HEK293 (cell line): ENCODE measurements around the gene CNDP2.

Experiments
- CTCF ChIA-PET: fragments of 350-600 bp; formaldehyde crosslinking; extraction: SDS; loops from one replicate; lab custom pipeline; 2021; ENCODE audit warnings: antibody characterized with exemption; lab: Yijun Ruan, JAX
- POLR2A ChIA-PET: fragments of 300-600 bp; formaldehyde crosslinking; extraction: SDS; loops from one replicate; lab custom pipeline; 2020; ENCODE audit warnings: antibody characterized with exemption, inconsistent platforms; lab: Yijun Ruan, JAX
- H3K27ac ChIP-seq: fragments of 200-500 bp; sonication (Bioruptor generic); 2 replicates; pipeline ENCODE4 v1.5.1; 2014; ENCODE audit warnings: low read depth, low read length, control low read depth, inconsistent platforms; ENCODE audit errors: extremely low read depth
- H3K36me3 ChIP-seq, 2 experiments: fragments of 200-500 bp in 1 of 2; sonication (Bioruptor generic) in 1 of 2; 1 replicate in 1 of 2; 2 replicates in 1 of 2; pipeline ENCODE4 v1.5.1; 2014 to 2017; ENCODE audit warnings: inconsistent platforms in 2 of 2, low read length in 2 of 2; ENCODE audit not compliant: control insufficient read depth in 2 of 2, insufficient read depth in 1 of 2
- H3K4me1 ChIP-seq: fragments of 200-500 bp; sonication (Bioruptor generic); 2 replicates; pipeline ENCODE4 v1.5.1; 2014; ENCODE audit warnings: mild to moderate bottlenecking, low read length, inconsistent platforms; ENCODE audit not compliant: control insufficient read depth, insufficient read depth
- H3K4me3 ChIP-seq: 2 replicates; pipeline ENCODE4 v1.5.1; 2011; ENCODE audit warnings: low read depth, mild to moderate bottlenecking, control low read depth, low read length, moderate library complexity
- H3K9me3 ChIP-seq: fragments of 200-500 bp; sonication (Bioruptor generic); 2 replicates; pipeline ENCODE4 v1.5.1; 2014; ENCODE audit warnings: low read depth, low read length, inconsistent platforms; ENCODE audit not compliant: control insufficient read depth, insufficient read depth
- CTCF ChIP-seq: fragments of 450-650 bp; formaldehyde crosslinking; IDR thresholded peaks from 2 replicates; pipeline ENCODE4 v1.5.1; 2016; ENCODE audit warnings: missing biosample characterization, missing genetic modification characterization
- GLI2 ChIP-seq: fragments of 450-650 bp; formaldehyde crosslinking; IDR thresholded peaks from 2 replicates; pipeline ENCODE4; 2017; ENCODE audit warnings: missing biosample characterization, missing genetic modification characterization, low read depth, borderline replicate concordance
- GLI4 ChIP-seq: fragments of 450-650 bp; formaldehyde crosslinking; IDR thresholded peaks from 2 replicates; pipeline ENCODE4 v1.5.1; 2016; ENCODE audit warnings: missing biosample characterization, missing genetic modification characterization
- MEIS1 ChIP-seq: sonication (generic); formaldehyde crosslinking; IDR thresholded peaks from 2 replicates; pipeline ENCODE4 v1.8.1; 2022; ENCODE audit warnings: missing genetic modification reagents, mild to moderate bottlenecking, borderline replicate concordance
- PRDM1 ChIP-seq: fragments of 450-650 bp; formaldehyde crosslinking; IDR thresholded peaks from 2 replicates; pipeline ENCODE4; 2016; ENCODE audit warnings: missing biosample characterization, missing genetic modification characterization
- PRDM4 ChIP-seq: fragments of 450-650 bp; formaldehyde crosslinking; IDR thresholded peaks from 2 replicates; pipeline ENCODE4 v1.5.1; 2017; ENCODE audit warnings: missing biosample characterization, missing genetic modification characterization
- ZBTB49 ChIP-seq: fragments of 450-650 bp; formaldehyde crosslinking; IDR thresholded peaks from 2 replicates; pipeline ENCODE4 v1.5.1; 2016; ENCODE audit warnings: missing biosample characterization, missing genetic modification characterization, low read depth
- ZBTB6 ChIP-seq: fragments of 450-650 bp; formaldehyde crosslinking; IDR thresholded peaks from 2 replicates; pipeline ENCODE4 v1.5.1; 2017; ENCODE audit warnings: missing biosample characterization, missing genetic modification characterization
- ZNF169 ChIP-seq: fragments of 450-650 bp; formaldehyde crosslinking; IDR thresholded peaks from 2 replicates; pipeline ENCODE4 v1.5.1; 2016; ENCODE audit warnings: missing biosample characterization, missing genetic modification characterization
- ZNF26 ChIP-seq: fragments of 450-650 bp; formaldehyde crosslinking; IDR thresholded peaks from 2 replicates; pipeline ENCODE4 v1.5.1; 2016; ENCODE audit warnings: missing biosample characterization, missing genetic modification characterization
- ZNF280D ChIP-seq: fragments of 450-650 bp; formaldehyde crosslinking; IDR thresholded peaks from 2 replicates; pipeline ENCODE4 v1.5.1; 2016; ENCODE audit warnings: missing biosample characterization, missing genetic modification characterization
- ZNF366 ChIP-seq: fragments of 450-650 bp; formaldehyde crosslinking; conservative IDR thresholded peaks from 2 replicates; pipeline ENCODE4 v1.5.1; 2016; ENCODE audit warnings: missing biosample characterization, missing genetic modification characterization
- ZNF394 ChIP-seq: fragments of 450-650 bp; formaldehyde crosslinking; IDR thresholded peaks from 2 replicates; pipeline ENCODE4 v1.5.1; 2016; ENCODE audit warnings: missing biosample characterization, missing genetic modification characterization, mild to moderate bottlenecking, moderate library complexity, borderline replicate concordance
- ZNF404 ChIP-seq: fragments of 450-650 bp; formaldehyde crosslinking; IDR thresholded peaks from 2 replicates; pipeline ENCODE4 v1.5.1; 2017; ENCODE audit warnings: missing biosample characterization, missing genetic modification characterization
- ZNF488 ChIP-seq: fragments of 450-650 bp; formaldehyde crosslinking; IDR thresholded peaks from 2 replicates; pipeline ENCODE4 v1.5.1; 2016; ENCODE audit warnings: missing biosample characterization, missing genetic modification characterization
- ZNF510 ChIP-seq: fragments of 450-650 bp; formaldehyde crosslinking; IDR thresholded peaks from 2 replicates; pipeline ENCODE4 v1.5.1; 2018; ENCODE audit warnings: mild to moderate bottlenecking, missing genetic modification characterization, missing biosample characterization; ENCODE audit not compliant: insufficient replicate concordance
- ZNF621 ChIP-seq: fragments of 450-650 bp; formaldehyde crosslinking; IDR thresholded peaks from 2 replicates; pipeline ENCODE4 v1.5.1; 2017; ENCODE audit warnings: missing biosample characterization, missing genetic modification characterization
- ZNF658 ChIP-seq: fragments of 450-650 bp; formaldehyde crosslinking; IDR thresholded peaks from 2 replicates; pipeline ENCODE4; 2016; ENCODE audit warnings: missing biosample characterization, missing genetic modification characterization

The CNDP2 gene

GRCh38 chr18:74446631-74447403, 49.3 kb upstream of the CNDP2 start:
- CTCF ChIA-PET, result interaction anchor here (0.6 kb wide), 1 partner anchor 25 kb away, joined by 3 read pairs; no protein-coding TSS in a partner anchor
- TF ChIP-seq PRDM1 (tag by site-specific recombination) (no peak), ZNF280D (tag by site-specific recombination) (no peak), ZBTB49 (tag by site-specific recombination) (no peak), ZNF394 (tag by site-specific recombination) (no peak)
- POLR2A ChIA-PET, result no interaction called here
- no peaks in the 10 kb centered on the region for H3K4me1 ChIP-seq
- H3K9me3 ChIP-seq, result no peaks in the 10 kb centered on the region
- no peak overlapping the region for H3K4me3 ChIP-seq
- no peaks in the 10 kb centered on the region for H3K36me3 ChIP-seq
- no peak overlapping the region for H3K27ac ChIP-seq

GRCh38 chr18:74447404-74448152, 48.6 kb upstream of the CNDP2 start:
- Histone ChIP-seq H3K4me1 (no peaks in the 10 kb centered on the region), H3K36me3 (no peaks in the 10 kb centered on the region), H3K4me3 (no peak overlapping the region), H3K27ac (no peak overlapping the region), H3K9me3 (no peaks in the 10 kb centered on the region)
- POLR2A ChIA-PET, result no interaction called here
- CTCF ChIA-PET, result no interaction called here
- no peak for TF ChIP-seq ZNF621
- TF ChIP-seq ZNF658, result no peak
- TF ChIP-seq ZNF404, result no peak
- TF ChIP-seq ZNF26 (tag by site-specific recombination), result no peak
- TF ChIP-seq ZNF366 (tag by site-specific recombination), result no peak
- no peak for TF ChIP-seq ZNF488 (tag by site-specific recombination)
- no peak for TF ChIP-seq CTCF (tag by site-specific recombination)
- no peak for TF ChIP-seq ZBTB6 (tag by site-specific recombination)
- no peak for TF ChIP-seq GLI2 (tag by site-specific recombination)
- TF ChIP-seq GLI4 (tag by site-specific recombination), result no peak
- TF ChIP-seq PRDM4 (tag by site-specific recombination), result no peak
- TF ChIP-seq ZNF169 (tag by site-specific recombination), result no peak
- no peak for TF ChIP-seq ZNF510 (tag by site-specific recombination)
- TF ChIP-seq MEIS1 (CRISPR knock-in tag), result no peak
